ENCODE results near the gene HCFC1.

Gene HCFC1

GRCh38 chrX:153934762-153935325 lies 36.8 kb downstream of the HCFC1 start, which contains the start of gene NAA10:
Gene NAA10 (minus strand): TSS chrX:153935037. CDS start chrX:153934904, 133 bp downstream.
- peak; percentile 59 for DNase-seq (ENCODE audit: low read depth)
- H3K4me3 ChIP-seq (ENCODE audit: low read length), result peak within 1 kb of the TSS; percentile 71
- no peak for TF ChIP-seq CTCF (conservative IDR thresholded peaks at IDR 0.05; ENCODE audit: low read length)

- no peak for DNase-seq (ENCODE audit: low read depth)
- no peak for TF ChIP-seq CTCF (conservative IDR thresholded peaks at IDR 0.05; ENCODE audit: low read length)
Observed at GRCh38 chrX:153934148-153934761, 37.4 kb downstream of the HCFC1 start.

GRCh38 chrX:153933748-153934147 lies 37.9 kb downstream of the HCFC1 start:
- peak; percentile 52 for DNase-seq (ENCODE audit: low read depth)
- peak overlapping the region; percentile 71 for H3K4me3 ChIP-seq (ENCODE audit: low read length)
- no peak for TF ChIP-seq CTCF (conservative IDR thresholded peaks at IDR 0.05; ENCODE audit: low read length)

More at GRCh38 chrX:153934148-153934761, 37.4 kb downstream of the HCFC1 start:
- H3K4me3 ChIP-seq (ENCODE audit: low read length), result peak overlapping the region; percentile 71

- no peak for DNase-seq (ENCODE audit: low read depth)
- TF ChIP-seq CTCF (conservative IDR thresholded peaks at IDR 0.05; ENCODE audit: low read length), result no peak
- no peak overlapping the region for H3K4me3 ChIP-seq (ENCODE audit: low read length)
Observed at GRCh38 chrX:153932220-153932915, 39.2 kb downstream of the HCFC1 start.

- no peak for DNase-seq (ENCODE audit: low read depth)
- no peak for TF ChIP-seq CTCF (conservative IDR thresholded peaks at IDR 0.05; ENCODE audit: low read length)
- no peak overlapping the region for H3K4me3 ChIP-seq (ENCODE audit: low read length)
Observed at GRCh38 chrX:153931748-153932147, 39.9 kb downstream of the HCFC1 start.

GRCh38 chrX:153931151-153931550 lies 40.5 kb downstream of the HCFC1 start:
- TF ChIP-seq CTCF (conservative IDR thresholded peaks at IDR 0.05; ENCODE audit: low read length), result no peak
- no peak for DNase-seq (ENCODE audit: low read depth)
- H3K4me3 ChIP-seq (ENCODE audit: low read length), result no peak overlapping the region
